Breast epithelium (tissue), 4 donors: ENCODE results near the gene HHEX. TPM values are rescaled to one million over a fixed set of nuclear protein-coding genes. Genes with fewer than 3 reads are reported as not detected.

Experiments
- DNase-seq, 2 donors: peaks; one replicate each; pipeline ENCODE4 v3.0.0-alpha.2; 2019; ENCODE audit warnings: low spot score in 2 of 2
- H3K27ac ChIP-seq, 2 donors: fragments of 200-600 bp; sonication (generic) in 1 of 2; one replicate each; pipeline ENCODE4 v1.5.1; 2016 to 2019; ENCODE audit warnings: mild to moderate bottlenecking in 1 of 2
- H3K27me3 ChIP-seq, 2 donors: fragments of 200-600 bp; sonication (generic) in 1 of 2; one replicate each; pipeline versions ENCODE4 v1.5.1 to v1.6.0; 2017 to 2019; ENCODE audit warnings: control low read depth in 1 of 2, mild to moderate bottlenecking in 1 of 2
- H3K36me3 ChIP-seq: fragments of 200-600 bp; one replicate; pipeline ENCODE4 v1.5.1; 2019
- H3K4me1 ChIP-seq, 2 donors: fragments of 200-600 bp; sonication (generic); one replicate each; pipeline ENCODE4 v1.5.1; 2016 to 2019; ENCODE audit warnings: control low read depth in 1 of 2
- H3K4me3 ChIP-seq, 3 donors: fragments of 200-600 bp; sonication (generic); 1 replicate in 2 of 3; 2 replicates in 1 of 3; pipeline ENCODE4 v1.5.1; 2016 to 2019; ENCODE audit warnings: mild to moderate bottlenecking in 3 of 3, moderate library complexity in 2 of 3
- H3K9me3 ChIP-seq, 2 donors: fragments of 200-600 bp; sonication (generic) in 1 of 2; one replicate each; pipeline ENCODE4 v1.5.1; 2016 to 2019; ENCODE audit warnings: control low read depth in 1 of 2
- CTCF ChIP-seq, 3 donors: fragments of 450-650 bp; IDR thresholded peaks; one replicate each; pipeline ENCODE4 v1.5.1; 2016 to 2017; ENCODE audit warnings: antibody characterized with exemption in 3 of 3, mild to moderate bottlenecking in 3 of 3, moderate library complexity in 3 of 3
- POLR2A ChIP-seq: fragments of 450-650 bp; IDR thresholded peaks from one replicate; pipeline ENCODE4 v1.6.1; 2016; ENCODE audit warnings: antibody characterized with exemption, mild to moderate bottlenecking, moderate library complexity
- POLR2AphosphoS5 ChIP-seq, 3 donors: sonication (generic); formaldehyde crosslinking; IDR thresholded peaks; one replicate each; pipeline ENCODE4 v1.6.1; 2017; ENCODE audit warnings: antibody characterized with exemption in 3 of 3
- intact Hi-C: fragments of 100-400 bp; cut with DNase I; formaldehyde crosslinking; loops from one replicate; pipeline ENCODE4 v1.15.1; 2023; ENCODE audit warnings: low total_unique reads
- total RNA-seq, 3 donors: library from RNA; depleted of rRNA; stranded (reverse); fragments of >200 nt; gene quantifications; one replicate each; pipeline ENCODE4 v1.1.0, GENCODE V29; 2016

The HHEX gene
- total RNA-seq, 3 donors from 2014 or later, result 4.4 to 10.6 (median 5.6) TPM

DNA sequence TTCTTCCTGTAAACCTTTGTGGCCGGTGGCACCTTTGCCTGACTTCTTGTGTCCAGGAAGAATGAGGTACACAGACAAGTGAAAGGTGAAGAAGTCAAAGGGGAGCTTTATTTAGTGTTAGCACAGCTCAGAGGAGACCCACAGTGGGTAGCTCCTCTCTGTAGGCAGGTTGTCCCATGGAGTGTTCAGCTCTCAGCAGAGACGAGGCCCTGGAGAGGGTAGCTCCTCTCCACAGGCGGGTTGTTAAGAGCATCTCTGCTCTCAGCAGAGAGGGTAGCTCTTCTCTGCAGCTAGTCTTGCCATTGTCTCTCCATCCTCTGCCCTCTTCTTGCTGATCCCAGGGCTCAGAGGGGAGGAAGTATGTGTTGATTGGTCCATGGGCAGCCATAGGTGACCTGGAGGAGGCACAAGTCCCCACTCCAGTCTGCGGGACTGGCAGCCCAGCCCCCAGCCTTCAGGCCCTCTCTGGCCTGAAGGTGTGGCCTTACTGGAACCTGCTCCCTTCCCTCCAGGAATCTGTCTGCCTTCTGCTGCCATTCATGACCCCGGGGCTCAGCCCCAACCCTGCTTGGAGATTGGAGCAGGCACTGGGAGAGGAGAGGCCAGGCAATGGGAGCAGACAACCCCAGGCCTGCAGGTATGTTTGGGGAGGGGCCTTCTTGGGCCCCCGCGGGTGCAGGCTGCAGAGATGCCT is 24.5 kb downstream of the HHEX start:
- no peaks in the 10 kb centered on the region for H3K4me1 ChIP-seq
- H3K27ac ChIP-seq, result no peak overlapping the region

GRCh38 chr10:92714872-92715271 is 25.1 kb downstream of the HHEX start:
- Histone ChIP-seq H3K4me1 (no peaks in the 10 kb centered on the region), H3K4me3 (no peak overlapping the region), H3K27ac (no peak overlapping the region), H3K27me3 (no peaks in the 10 kb centered on the region), H3K36me3 (no peaks in the 10 kb centered on the region), H3K9me3 (no peaks in the 10 kb centered on the region)
- no peak for DNase-seq
- intact Hi-C loops, result no loop called here
- no peak for TF ChIP-seq POLR2AphosphoS5 (IDR thresholded peaks at IDR 0.05)
- no peak for TF ChIP-seq CTCF (IDR thresholded peaks at IDR 0.05)
- TF ChIP-seq POLR2A, result no peak

More for the DNA sequence above, 24.5 kb downstream of the HHEX start:
- TF ChIP-seq CTCF (IDR thresholded peaks at IDR 0.05), result no peak
- TF ChIP-seq POLR2A, result no peak
- no peak for TF ChIP-seq POLR2AphosphoS5 (IDR thresholded peaks at IDR 0.05)
- DNase-seq, result no peak
- Histone ChIP-seq H3K4me3 (no peak overlapping the region), H3K36me3 (no peaks in the 10 kb centered on the region), H3K9me3 (no peaks in the 10 kb centered on the region), H3K27me3 (no peaks in the 10 kb centered on the region)
- intact Hi-C loops, result no loop called here

- H3K27ac ChIP-seq, result no peak overlapping the region
- H3K4me1 ChIP-seq, result no peaks in the 10 kb centered on the region
- intact Hi-C loops, result no loop called here
- no peaks in the 10 kb centered on the region for H3K27me3 ChIP-seq
- no peak overlapping the region for H3K4me3 ChIP-seq
- H3K36me3 ChIP-seq, result no peaks in the 10 kb centered on the region
- H3K9me3 ChIP-seq, result no peaks in the 10 kb centered on the region
- DNase-seq, result no peak
- no peak for TF ChIP-seq POLR2AphosphoS5 (IDR thresholded peaks at IDR 0.05)
- no peak for TF ChIP-seq CTCF (IDR thresholded peaks at IDR 0.05)
- TF ChIP-seq POLR2A, result no peak
Observed at GRCh38 chr10:92719991-92720830, 30.5 kb downstream of the HHEX start.

DNA sequence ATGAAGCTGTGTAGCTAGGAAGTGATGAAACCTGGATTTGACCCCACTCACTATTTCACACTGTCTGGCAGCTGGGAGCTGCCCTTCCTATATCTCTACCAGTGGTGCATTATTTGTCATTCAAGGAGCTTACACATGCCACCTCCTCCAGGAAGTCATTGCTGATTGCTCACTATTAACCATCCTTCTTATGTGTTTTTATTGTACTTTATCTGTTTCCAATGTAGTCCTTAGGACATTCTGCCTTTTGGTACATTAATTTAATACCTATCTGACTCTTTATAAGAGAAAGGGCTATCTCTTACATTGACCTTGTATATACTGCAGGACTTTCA is 31.0 kb downstream of the HHEX start:
- Histone ChIP-seq H3K4me3 (no peak overlapping the region), H3K36me3 (no peaks in the 10 kb centered on the region), H3K27ac (no peak overlapping the region), H3K27me3 (no peaks in the 10 kb centered on the region), H3K9me3 (no peaks in the 10 kb centered on the region), H3K4me1 (no peaks in the 10 kb centered on the region)
- DNase-seq, result no peak
- TF ChIP-seq POLR2A (no peak), POLR2AphosphoS5 (IDR thresholded peaks at IDR 0.05) (no peak), CTCF (IDR thresholded peaks at IDR 0.05) (no peak)
- intact Hi-C loops, result no loop called here

GRCh38 chr10:92722349-92722748 is 32.6 kb downstream of the HHEX start:
- Histone ChIP-seq H3K4me3 (no peak overlapping the region), H3K4me1 (no peaks in the 10 kb centered on the region), H3K9me3 (no peaks in the 10 kb centered on the region), H3K27ac (no peak overlapping the region), H3K36me3 (no peaks in the 10 kb centered on the region), H3K27me3 (no peaks in the 10 kb centered on the region)
- no peak for DNase-seq
- TF ChIP-seq POLR2AphosphoS5 (IDR thresholded peaks at IDR 0.05), result no peak
- TF ChIP-seq POLR2A, result no peak
- TF ChIP-seq CTCF (IDR thresholded peaks at IDR 0.05), result no peak
- intact Hi-C loops, result no loop called here
